Activated CD4-positive, alpha-beta memory T cell treated with anti-CD3 and anti-CD28 coated beads, Interleukin-2, amount 10 ng/mL, durations not matched to agents 7 days and 5 days (primary cell): ENCODE data around the gene PHLDA2. TPM values are rescaled to one million over a fixed set of nuclear protein-coding genes. Genes with fewer than 3 reads are reported as not detected.
A peak's percentile ranks its signal among the peaks of the same experiment; 100 is the strongest.

Experiments
- CTCF ChIA-PET: fragments of 350-600 bp; sonication (Branson Sonifier 250); formaldehyde crosslinking; loops from one replicate; lab custom pipeline; 2021; ENCODE audit warnings: antibody characterized with exemption, inconsistent platforms; lab: Charles Lee
- POLR2A ChIA-PET: fragments of 350-600 bp; sonication (Branson Sonifier 250); formaldehyde crosslinking; loops from one replicate; lab custom pipeline; 2021; ENCODE audit warnings: antibody characterized with exemption; lab: Charles Lee
- DNase-seq: peaks from one replicate; pipeline ENCODE4 v3.0.0-alpha.2; 2020
- H3K27ac Mint-ChIP-seq: one replicate; pipeline ENCODE4 v1.8.0; 2021; ENCODE audit warnings: mild to moderate bottlenecking, mixed read lengths
- H3K27me3 Mint-ChIP-seq: one replicate; pipeline ENCODE4 v1.8.0; 2021; ENCODE audit warnings: mixed read lengths
- H3K36me3 Mint-ChIP-seq: one replicate; pipeline ENCODE4 v1.8.0; 2021; ENCODE audit warnings: low read depth, mixed read lengths
- H3K4me1 Mint-ChIP-seq: one replicate; pipeline ENCODE4 v1.8.0; 2021; ENCODE audit warnings: mixed read lengths
- H3K4me3 Mint-ChIP-seq: one replicate; pipeline ENCODE4 v1.8.0; 2021; ENCODE audit warnings: mild to moderate bottlenecking, mixed read lengths
- H3K9me3 Mint-ChIP-seq: one replicate; pipeline ENCODE4 v1.8.0; 2021; ENCODE audit warnings: mixed read lengths
- total RNA-seq, 2 experiments: library from RNA; stranded (reverse); gene quantifications; one replicate each; pipeline ENCODE4 v1.2.3, GENCODE V29; 2021

Gene PHLDA2
- total RNA-seq, 2 experiments from 2014 or later = 3.7 to 5.0 TPM

DNA sequence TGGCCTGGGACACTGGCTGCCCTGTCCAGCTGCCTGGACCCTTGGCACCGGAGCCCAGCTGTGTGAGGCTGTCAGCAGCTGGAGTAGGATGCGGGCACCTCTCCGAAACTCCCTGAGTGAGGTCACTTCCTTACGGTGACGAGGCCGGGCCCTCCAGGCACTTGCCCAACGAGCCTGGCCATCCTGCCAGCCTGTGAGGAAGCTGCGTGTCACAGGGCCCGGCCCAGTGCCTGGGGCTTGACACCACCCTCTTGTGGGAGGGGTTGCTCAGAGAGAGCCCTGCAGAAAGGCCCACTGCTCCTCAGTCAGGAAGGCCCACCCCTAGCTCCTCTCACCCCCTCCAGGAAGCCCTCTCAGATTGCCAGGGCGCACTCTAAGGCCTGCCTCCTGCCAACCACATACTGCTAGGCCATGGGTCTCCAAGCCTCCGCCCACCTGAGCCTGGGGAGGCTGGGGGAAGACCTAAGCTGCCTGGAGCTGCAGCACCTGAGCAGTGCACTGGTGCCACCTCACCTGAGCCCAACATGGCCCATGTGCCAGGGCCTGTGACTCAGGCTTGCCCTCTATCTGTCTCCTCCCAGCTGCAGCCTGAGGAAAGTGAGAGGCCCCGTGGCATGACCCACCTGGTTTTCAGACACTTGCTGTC lies 4.3 kb upstream of the PHLDA2 start:
- ChIA-PET POLR2A (interaction anchor here (0.7 to 1.7 kb wide), 10 partner anchors 8 to 158 kb away, joined by 3 to 8 read pairs (median 4); partner anchors contain the start of gene NAP1L4), CTCF (interaction anchor here (1.1 to 1.5 kb wide), 3 partner anchors 12 to 401 kb away, joined by 3 to 7 read pairs (median 4); no protein-coding TSS in a partner anchor)
- peak; percentile 82 for DNase-seq
- H3K27me3 Mint-ChIP-seq = peaks cover 8% of the 10 kb centered on the region
- H3K4me3 Mint-ChIP-seq = no peak overlapping the region
- peak overlapping the region; percentile 74 for H3K27ac Mint-ChIP-seq
- peaks cover 12% of the 10 kb centered on the region for H3K36me3 Mint-ChIP-seq
- H3K9me3 Mint-ChIP-seq = peaks cover 15% of the 10 kb centered on the region
- peaks cover 33% of the 10 kb centered on the region for H3K4me1 Mint-ChIP-seq

DNA sequence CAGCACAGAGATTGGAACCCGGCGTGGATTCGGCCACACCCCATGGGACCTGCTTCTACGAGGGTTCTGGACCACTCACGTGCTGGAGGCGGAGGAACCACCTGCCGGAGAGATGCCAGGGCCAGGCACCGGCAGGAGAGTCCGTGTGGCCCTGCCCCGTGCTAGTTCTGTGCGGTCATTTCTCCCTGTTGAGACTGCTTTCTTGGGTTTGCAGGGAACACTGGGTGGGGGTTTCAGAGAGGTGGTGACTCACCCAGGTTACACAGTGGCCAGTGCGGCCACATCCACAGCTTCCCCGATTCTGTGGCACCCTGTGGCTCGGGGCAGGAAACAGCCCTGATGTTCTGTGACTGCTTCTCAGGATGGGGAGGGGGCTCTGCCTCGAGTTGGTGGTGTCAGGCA lies 3.6 kb upstream of the PHLDA2 start:
- POLR2A ChIA-PET = interaction anchor here (0.7 to 1.7 kb wide), 7 partner anchors 13 to 89 kb away, joined by 3 to 8 read pairs (median 4); partner anchors contain the start of gene NAP1L4
- peak; percentile 57 for DNase-seq

DNA sequence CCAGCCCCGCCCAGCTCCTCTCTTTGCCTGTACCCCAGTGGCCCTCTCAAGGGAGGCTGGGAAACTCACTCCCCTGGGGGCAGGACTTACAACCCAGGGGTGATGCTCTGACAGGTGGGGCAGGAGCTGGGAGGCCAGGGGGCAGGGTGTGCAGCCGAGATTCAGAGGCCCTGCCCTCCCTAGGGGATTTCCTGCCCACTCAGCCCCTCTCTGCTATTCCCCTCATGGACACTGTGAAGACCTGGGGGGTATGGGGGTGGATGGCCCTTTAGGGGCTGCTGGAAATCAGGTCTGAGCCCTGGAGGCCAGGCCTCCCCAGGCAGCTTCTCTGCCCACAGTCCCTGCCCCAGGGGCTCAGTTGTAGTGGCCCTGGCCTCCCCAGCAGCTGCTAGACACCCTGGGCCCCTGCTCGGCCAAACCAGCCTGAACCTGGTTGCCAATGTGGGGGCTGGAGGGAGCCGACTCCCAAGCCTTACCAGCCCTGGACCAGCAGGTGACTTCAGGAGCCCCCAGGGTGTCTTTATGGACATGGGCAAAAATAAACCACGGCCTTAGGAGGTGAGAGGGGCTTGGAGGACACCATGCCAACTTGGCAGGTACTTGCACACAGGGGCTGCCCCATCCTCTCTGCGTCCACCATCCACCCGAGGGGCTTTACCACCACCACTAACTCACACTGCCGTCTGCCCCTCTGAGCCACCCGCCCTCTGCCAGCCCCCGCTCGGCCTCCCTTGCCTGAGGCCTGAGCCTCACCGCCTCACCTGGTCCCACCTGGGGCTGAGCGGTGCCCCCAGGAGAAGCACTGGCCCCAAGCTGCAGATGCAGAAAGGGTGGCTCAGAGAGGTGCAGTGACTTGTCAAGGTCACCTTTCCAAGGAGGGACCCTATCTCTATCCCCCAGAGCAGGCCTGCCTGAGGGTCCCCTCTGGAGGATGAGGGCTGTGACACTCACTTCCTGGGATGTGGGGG lies 2.8 kb upstream of the PHLDA2 start:
- Mint-ChIP-seq H3K9me3 (peaks cover 2% of the 10 kb centered on the region), H3K4me1 (peaks cover 43% of the 10 kb centered on the region), H3K27ac (peak overlapping the region; percentile 74), H3K27me3 (peaks cover 22% of the 10 kb centered on the region), H3K4me3 (no peak overlapping the region), H3K36me3 (no peaks in the 10 kb centered on the region)
- POLR2A ChIA-PET = interaction anchor here (1.2 to 3.9 kb wide), 4 partner anchors 14 to 90 kb away, joined by 3 to 22 read pairs (median 4); no protein-coding TSS in a partner anchor
- no peak for DNase-seq
- CTCF ChIA-PET = interaction anchor here (3.7 kb wide), 1 partner anchor 40 kb away, joined by 41 read pairs; no protein-coding TSS in a partner anchor

More for the DNA sequence above, 3.6 kb upstream of the PHLDA2 start:
- CTCF ChIA-PET = interaction anchor here (1.3 to 1.5 kb wide), 2 partner anchors 13 to 40 kb away, joined by 3 to 7 read pairs; no protein-coding TSS in a partner anchor
- H3K27ac Mint-ChIP-seq = peak overlapping the region; percentile 74
- H3K36me3 Mint-ChIP-seq = peaks cover 6% of the 10 kb centered on the region
- peaks cover 39% of the 10 kb centered on the region for H3K4me1 Mint-ChIP-seq
- H3K4me3 Mint-ChIP-seq = no peak overlapping the region
- peaks cover 15% of the 10 kb centered on the region for H3K27me3 Mint-ChIP-seq
- peaks cover 9% of the 10 kb centered on the region for H3K9me3 Mint-ChIP-seq

GRCh38 chr11:2931420-2931746 lies 2.2 kb upstream of the PHLDA2 start:
- ChIA-PET CTCF (interaction anchor here (3.7 kb wide), 1 partner anchor 39 kb away, joined by 41 read pairs; no protein-coding TSS in a partner anchor), POLR2A (interaction anchor here (1.3 to 3.9 kb wide), 3 partner anchors 14 to 39 kb away, joined by 3 to 22 read pairs (median 4); no protein-coding TSS in a partner anchor)
- peaks cover 43% of the 10 kb centered on the region for H3K4me1 Mint-ChIP-seq
- no peaks in the 10 kb centered on the region for H3K36me3 Mint-ChIP-seq
- no peak for DNase-seq
- no peak overlapping the region for H3K27ac Mint-ChIP-seq
- no peak overlapping the region for H3K4me3 Mint-ChIP-seq
- H3K27me3 Mint-ChIP-seq = peaks cover 22% of the 10 kb centered on the region
- no peaks in the 10 kb centered on the region for H3K9me3 Mint-ChIP-seq

DNA sequence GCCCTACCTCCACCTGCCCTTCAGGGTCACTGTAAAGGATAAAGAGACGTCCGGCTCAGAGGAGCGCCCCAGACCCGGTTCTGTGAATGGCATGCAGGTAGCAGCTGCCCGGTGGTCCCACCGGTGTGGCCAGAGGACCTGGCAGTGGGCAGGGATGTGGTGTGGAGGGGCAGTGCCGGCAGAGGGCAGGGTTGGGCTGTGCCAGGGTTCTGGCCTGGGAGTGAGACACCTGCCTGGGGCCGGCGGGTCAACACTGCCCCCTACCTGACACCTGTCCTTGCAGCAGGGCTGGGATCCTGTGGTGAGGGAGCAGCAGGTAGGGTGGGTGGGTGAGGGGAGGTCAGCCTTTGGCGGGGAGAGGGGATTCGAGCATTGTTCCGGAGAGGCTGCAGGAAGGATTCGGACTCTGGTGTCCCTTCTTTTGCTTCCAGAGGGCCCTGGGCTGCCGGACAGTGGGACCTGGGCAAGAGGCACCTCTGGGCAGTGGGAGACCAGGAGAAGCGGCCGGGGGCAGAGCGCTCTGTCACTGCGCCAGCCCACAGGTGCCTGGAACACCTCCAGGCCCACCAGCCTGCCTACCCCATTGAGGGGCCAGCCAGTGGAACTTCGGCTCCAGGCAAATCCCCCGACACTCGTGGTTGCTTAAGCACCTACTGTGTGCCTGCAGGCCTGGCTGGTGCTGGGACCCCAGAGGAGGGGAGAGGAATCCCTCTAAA lies 1.6 kb upstream of the PHLDA2 start:
- Mint-ChIP-seq H3K4me3 (peak overlapping the region; percentile 73), H3K4me1 (peaks cover 43% of the 10 kb centered on the region), H3K36me3 (no peaks in the 10 kb centered on the region), H3K27ac (peak overlapping the region; percentile 57), H3K27me3 (peaks cover 22% of the 10 kb centered on the region), H3K9me3 (no peaks in the 10 kb centered on the region)
- DNase-seq = peak; percentile 66
- ChIA-PET POLR2A (interaction anchor here (1.3 to 3.9 kb wide), 6 partner anchors 8 to 46 kb away, joined by 3 to 22 read pairs (median 5); partner anchors contain the start of gene CDKN1C), CTCF (interaction anchor here (0.9 to 3.7 kb wide), 10 partner anchors 10 to 398 kb away, joined by 3 to 41 read pairs (median 4); no protein-coding TSS in a partner anchor)

DNA sequence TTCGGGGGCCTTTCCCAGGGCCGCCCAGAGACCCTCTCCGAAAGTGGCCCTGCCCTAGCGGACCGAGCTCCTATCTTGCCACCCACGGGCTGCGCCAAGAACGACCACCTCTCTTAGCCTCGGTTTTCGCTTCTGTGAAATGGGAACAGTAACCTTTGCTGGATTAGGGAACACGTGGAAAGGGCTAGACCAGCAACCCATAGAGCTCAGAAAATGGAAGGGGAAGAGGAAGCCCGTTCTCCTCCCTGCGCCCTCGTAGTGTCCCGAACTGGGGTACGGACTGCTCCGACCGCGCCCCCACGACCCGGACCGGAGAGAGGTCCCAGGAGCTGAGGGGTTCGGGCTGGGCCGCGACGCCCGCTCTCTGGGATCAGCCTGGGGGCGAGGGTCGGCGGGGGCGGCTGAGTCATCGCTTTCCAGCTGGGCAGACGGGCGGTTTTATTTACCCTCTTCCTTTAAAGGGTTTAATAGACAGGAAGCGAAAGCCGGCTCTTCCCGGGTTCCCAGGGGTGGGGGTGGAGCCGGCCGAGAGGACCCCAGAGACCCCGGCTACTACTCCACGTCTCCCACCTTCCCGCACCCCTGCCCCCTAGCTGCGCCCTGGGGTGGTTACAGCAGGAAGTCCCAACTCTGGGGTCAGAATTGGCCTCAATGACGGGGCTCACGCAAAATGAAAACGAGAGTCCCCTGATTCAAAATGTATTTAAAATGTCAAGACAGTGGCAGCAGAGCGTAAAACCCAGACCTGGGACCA lies 907 bp upstream of the PHLDA2 start:
- Mint-ChIP-seq H3K4me3 (peak overlapping the region; percentile 73), H3K36me3 (no peaks in the 10 kb centered on the region)

GRCh38 chr11:2929531-2929949 lies 320 bp upstream of the PHLDA2 start:
- CTCF ChIA-PET = interaction anchor here (0.6 to 3.7 kb wide), 15 partner anchors 9 to 468 kb away, joined by 3 to 41 read pairs (median 4); no protein-coding TSS in a partner anchor
- peaks cover 22% of the 10 kb centered on the region for H3K27me3 Mint-ChIP-seq

More for the DNA sequence above, 907 bp upstream of the PHLDA2 start:
- POLR2A ChIA-PET = interaction anchor here (1.0 to 3.9 kb wide), 10 partner anchors 9 to 230 kb away, joined by 3 to 22 read pairs (median 4); partner anchors contain the start of genes CDKN1C and KCNQ1OT1
- CTCF ChIA-PET = interaction anchor here (0.6 to 3.7 kb wide), 15 partner anchors 9 to 468 kb away, joined by 3 to 41 read pairs (median 4); no protein-coding TSS in a partner anchor
- no peaks in the 10 kb centered on the region for H3K9me3 Mint-ChIP-seq
- H3K4me1 Mint-ChIP-seq = peaks cover 43% of the 10 kb centered on the region
- DNase-seq = peak; percentile 56
- H3K27me3 Mint-ChIP-seq = peaks cover 22% of the 10 kb centered on the region
- H3K27ac Mint-ChIP-seq = peak overlapping the region; percentile 57

DNA sequence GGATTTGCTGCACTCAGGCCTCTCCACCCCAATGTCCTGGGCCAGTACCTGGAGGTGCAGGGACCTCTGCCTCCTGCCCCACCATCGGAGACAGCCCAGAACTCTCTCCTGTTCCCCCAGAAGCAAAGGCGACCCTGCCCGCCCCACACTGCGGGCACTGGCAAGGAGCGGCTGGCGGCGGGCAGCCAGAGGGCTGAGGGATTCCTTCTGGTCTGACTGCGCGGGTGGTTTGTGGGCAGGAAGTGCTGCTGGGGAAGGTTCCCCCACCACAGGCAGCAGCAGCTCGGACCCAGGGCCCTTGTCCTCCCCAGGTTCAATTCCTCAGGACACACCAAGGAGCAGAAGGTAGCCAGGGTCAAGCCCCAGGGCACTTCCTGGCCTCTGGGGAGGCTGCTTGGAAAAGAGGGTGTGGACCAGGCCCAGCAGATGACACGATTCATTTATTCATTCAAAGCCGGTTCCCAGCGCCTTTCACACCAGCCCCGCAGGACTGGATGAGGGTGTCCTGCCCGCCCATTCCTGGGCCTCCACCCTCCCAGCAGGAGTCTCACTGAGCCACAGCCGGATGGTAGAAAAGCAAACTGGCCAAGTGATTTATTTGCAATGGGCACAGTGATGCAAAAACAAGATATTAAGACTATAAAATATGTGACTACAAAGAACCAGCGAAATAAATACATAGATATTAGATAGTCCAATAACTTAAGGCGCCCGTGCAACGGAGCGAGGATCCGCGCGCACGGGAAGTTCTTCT lies 1.2 kb downstream of the PHLDA2 start:
- no peaks in the 10 kb centered on the region for H3K36me3 Mint-ChIP-seq
- H3K4me3 Mint-ChIP-seq = peak overlapping the region; percentile 43
- peaks cover 33% of the 10 kb centered on the region for H3K4me1 Mint-ChIP-seq
- H3K27me3 Mint-ChIP-seq = peaks cover 22% of the 10 kb centered on the region
- CTCF ChIA-PET = interaction anchor here (1.7 to 2.3 kb wide), 2 partner anchors 29 to 395 kb away, joined by 5 to 10 read pairs; no protein-coding TSS in a partner anchor
- peak; percentile 36 for DNase-seq
- no peak overlapping the region for H3K27ac Mint-ChIP-seq
- H3K9me3 Mint-ChIP-seq = no peaks in the 10 kb centered on the region
- POLR2A ChIA-PET = interaction anchor here (1.5 to 3.9 kb wide), 3 partner anchors 13 to 36 kb away, joined by 5 to 22 read pairs (median 12); a partner anchor contains a TSS

More at GRCh38 chr11:2929531-2929949, 320 bp upstream of the PHLDA2 start:
- Mint-ChIP-seq H3K27ac (peak overlapping the region; percentile 18), H3K4me1 (peaks cover 43% of the 10 kb centered on the region), H3K4me3 (peak overlapping the region; percentile 67), H3K36me3 (no peaks in the 10 kb centered on the region), H3K9me3 (no peaks in the 10 kb centered on the region)
- peak; percentile 61 for DNase-seq
- POLR2A ChIA-PET = interaction anchor here (1.0 to 3.9 kb wide), 9 partner anchors 10 to 230 kb away, joined by 3 to 22 read pairs (median 4); partner anchors contain the start of genes CDKN1C and KCNQ1OT1

GRCh38 chr11:2927121-2927800 lies 2.0 kb downstream of the PHLDA2 start:
- ChIA-PET CTCF (interaction anchor here (0.9 kb wide), 1 partner anchor 164 kb away, joined by 4 read pairs; no protein-coding TSS in a partner anchor), POLR2A (interaction anchor here (1.5 kb wide), 1 partner anchor 14 kb away, joined by 5 read pairs; no protein-coding TSS in a partner anchor)
- H3K9me3 Mint-ChIP-seq = no peaks in the 10 kb centered on the region
- peaks cover 25% of the 10 kb centered on the region for H3K4me1 Mint-ChIP-seq
- no peak overlapping the region for H3K4me3 Mint-ChIP-seq
- no peak overlapping the region for H3K27ac Mint-ChIP-seq
- peaks cover 22% of the 10 kb centered on the region for H3K27me3 Mint-ChIP-seq
- H3K36me3 Mint-ChIP-seq = no peaks in the 10 kb centered on the region
- DNase-seq = no peak

- no peaks in the 10 kb centered on the region for H3K36me3 Mint-ChIP-seq
- no peak overlapping the region for H3K27ac Mint-ChIP-seq
- H3K9me3 Mint-ChIP-seq = no peaks in the 10 kb centered on the region
- CTCF ChIA-PET = interaction anchor here (0.9 kb wide), 1 partner anchor 165 kb away, joined by 4 read pairs; no protein-coding TSS in a partner anchor
- DNase-seq = no peak
- H3K4me1 Mint-ChIP-seq = peaks cover 25% of the 10 kb centered on the region
- H3K4me3 Mint-ChIP-seq = no peak overlapping the region
- POLR2A ChIA-PET = interaction anchor here (1.5 kb wide), 1 partner anchor 14 kb away, joined by 5 read pairs; no protein-coding TSS in a partner anchor
- peaks cover 22% of the 10 kb centered on the region for H3K27me3 Mint-ChIP-seq
These were observed 2.6 kb downstream of the PHLDA2 start for GRCh38 chr11:2926611-2927051.
